HS-5 (cell line): Measurements from ENCODE around the gene GATA6.

Source experiments
- DNase-seq: peaks from one replicate; pipeline ENCODE4 v3.0.0-alpha.2; 2012; ENCODE audit warnings: low read depth

Gene GATA6

DNA sequence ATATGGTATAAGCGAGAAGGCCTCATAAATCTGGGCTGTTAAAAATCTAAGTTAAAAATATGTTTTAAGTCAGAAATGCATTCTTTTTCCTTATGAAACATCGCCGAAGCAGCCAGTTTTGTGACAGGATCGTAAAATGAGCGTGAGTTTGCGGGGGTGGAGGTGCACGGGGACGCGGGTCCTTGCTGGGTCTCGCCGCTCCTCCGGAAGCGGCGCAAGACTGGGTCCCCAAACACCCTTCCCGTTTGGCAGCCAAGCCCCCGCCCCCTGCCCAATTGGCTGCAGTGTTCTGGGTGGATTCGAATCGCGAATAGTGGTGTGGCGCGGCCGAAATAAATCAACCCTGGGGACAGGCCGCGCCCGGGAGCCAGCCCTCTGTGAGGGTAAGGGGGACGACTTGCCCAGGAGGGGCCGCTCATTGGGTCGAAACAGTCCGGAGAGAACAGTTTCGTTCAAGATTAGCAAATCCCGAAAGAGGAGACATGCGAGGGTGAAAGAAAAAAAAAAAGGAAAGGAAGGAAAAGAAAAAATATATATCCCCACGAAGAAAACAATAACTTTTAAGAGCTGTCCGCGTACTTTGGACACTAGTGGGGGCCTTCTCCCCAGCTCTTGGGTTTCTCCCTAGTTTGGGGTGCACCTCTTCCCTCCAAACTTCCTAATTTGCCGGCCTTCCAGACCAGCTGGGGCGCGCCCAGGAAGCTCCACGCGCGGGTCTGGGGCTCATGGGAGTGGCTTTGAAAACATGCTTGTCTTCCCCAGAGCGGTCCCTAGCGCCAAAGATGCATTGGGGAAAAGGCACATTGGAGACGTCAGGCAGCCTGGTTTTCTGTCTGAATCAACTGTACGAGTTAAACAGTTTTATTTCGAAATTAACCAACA lies 3.1 kb upstream of the GATA6 start:
- no peak for DNase-seq

DNA sequence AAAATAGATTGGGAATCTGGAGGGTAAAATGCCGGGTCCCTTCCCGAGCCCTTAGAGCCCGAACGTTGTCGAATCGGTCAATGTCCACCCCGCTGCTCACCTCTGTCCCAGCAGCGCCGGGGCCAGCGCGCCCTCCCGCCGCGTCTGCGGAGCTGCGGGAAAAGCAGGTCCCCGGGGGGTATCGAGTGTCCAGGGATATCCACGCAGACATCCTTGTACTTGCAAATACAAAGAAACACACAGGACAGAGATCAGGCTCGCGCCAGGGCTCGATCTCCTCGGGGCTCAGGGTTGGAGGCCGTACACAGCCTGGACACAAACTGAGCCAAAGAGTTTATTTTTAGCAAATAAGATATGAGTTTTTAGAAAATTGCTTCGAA lies 2.3 kb upstream of the GATA6 start:
- no peak for DNase-seq

DNA sequence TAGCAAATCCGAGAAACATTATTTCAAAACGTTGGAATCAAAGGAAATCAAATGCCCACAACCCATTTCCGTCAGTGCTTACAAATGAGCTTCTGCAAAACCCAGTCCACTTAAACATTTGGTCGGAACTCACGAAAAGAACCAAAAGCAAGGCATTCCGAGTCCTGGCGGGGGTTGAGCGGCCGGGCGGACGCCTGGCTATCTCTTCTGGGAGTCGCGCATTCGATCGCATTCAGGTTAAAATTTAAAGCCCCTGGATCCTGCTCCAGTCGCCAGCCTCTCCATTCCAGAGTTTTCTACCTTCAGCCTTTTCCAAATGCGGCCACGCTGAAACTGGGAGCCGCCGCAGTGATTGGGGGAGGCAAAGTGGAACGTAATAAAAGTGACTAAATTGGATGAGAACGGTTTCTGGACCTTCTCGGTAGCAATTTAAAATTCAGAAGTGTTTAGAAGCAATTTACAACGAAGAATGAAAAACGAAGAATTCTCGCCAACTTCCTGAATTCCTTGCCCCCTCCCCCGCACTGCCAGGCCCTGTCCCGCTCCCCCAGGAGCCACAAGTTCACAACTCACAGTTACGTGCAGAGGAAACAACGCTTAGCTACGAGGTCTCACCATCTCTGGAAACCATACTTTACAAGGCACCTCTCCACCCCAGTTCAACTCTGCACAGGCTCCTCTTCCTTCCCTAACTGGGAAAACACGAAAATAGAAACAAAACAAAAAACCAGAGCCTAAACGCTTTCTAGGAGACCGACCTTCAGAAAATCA lies 1.7 kb upstream of the GATA6 start:
- DNase-seq, result no peak

GRCh38 chr18:22168360-22168921 lies 948 bp upstream of the GATA6 start:
- DNase-seq, result no peak

GRCh38 chr18:22169889-22170420 lies 566 bp downstream of the GATA6 start:
- no peak for DNase-seq

DNA sequence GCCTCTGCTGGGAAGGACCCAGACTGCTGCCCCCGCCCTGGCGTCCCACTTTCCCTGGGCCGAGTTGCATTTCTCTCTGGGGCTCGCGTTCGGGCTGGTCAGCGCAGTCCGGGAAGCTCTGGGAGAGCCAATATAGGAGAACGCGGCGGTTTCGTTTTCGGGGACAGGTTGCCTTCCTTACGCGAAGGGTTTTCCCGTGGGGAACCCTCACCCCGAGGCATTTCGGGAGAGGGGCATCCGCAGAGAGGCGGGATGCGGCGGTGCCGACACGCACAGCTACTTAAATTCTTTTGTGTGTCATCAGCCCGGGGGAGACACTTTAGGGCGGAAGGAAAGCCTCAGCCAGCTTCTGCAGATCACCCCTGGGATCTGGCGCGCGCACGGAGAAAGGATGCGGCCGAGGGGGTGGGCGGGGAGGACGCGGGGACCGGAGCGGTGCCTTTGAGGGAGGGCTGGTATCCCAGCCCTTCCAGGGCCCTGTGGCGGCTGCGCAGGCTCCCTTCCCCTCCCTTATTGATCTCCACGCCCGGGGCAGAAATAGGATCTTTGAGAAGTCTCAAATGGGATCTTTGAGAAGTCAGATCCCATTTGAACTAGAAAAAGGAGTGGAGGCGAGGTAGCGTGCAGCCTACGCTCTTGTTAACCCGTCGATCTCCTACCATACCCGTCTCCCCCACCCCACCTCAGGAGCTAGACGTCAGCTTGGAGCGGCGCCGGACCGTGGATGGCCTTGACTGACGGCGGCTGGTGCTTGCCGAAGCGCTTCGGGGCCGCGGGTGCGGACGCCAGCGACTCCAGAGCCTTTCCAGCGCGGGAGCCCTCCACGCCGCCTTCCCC lies 1.2 kb downstream of the GATA6 start:
- no peak for DNase-seq

DNA sequence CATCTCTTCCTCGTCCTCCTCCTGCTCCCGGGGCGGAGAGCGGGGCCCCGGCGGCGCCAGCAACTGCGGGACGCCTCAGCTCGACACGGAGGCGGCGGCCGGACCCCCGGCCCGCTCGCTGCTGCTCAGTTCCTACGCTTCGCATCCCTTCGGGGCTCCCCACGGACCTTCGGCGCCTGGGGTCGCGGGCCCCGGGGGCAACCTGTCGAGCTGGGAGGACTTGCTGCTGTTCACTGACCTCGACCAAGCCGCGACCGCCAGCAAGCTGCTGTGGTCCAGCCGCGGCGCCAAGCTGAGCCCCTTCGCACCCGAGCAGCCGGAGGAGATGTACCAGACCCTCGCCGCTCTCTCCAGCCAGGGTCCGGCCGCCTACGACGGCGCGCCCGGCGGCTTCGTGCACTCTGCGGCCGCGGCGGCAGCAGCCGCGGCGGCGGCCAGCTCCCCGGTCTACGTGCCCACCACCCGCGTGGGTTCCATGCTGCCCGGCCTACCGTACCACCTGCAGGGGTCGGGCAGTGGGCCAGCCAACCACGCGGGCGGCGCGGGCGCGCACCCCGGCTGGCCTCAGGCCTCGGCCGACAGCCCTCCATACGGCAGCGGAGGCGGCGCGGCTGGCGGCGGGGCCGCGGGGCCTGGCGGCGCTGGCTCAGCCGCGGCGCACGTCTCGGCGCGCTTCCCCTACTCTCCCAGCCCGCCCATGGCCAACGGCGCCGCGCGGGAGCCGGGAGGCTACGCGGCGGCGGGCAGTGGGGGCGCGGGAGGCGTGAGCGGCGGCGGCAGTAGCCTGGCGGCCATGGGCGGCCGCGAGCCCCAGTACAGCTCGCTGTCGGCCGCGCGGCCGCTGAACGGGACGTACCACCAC lies 2.1 kb downstream of the GATA6 start:
- DNase-seq, result no peak

DNA sequence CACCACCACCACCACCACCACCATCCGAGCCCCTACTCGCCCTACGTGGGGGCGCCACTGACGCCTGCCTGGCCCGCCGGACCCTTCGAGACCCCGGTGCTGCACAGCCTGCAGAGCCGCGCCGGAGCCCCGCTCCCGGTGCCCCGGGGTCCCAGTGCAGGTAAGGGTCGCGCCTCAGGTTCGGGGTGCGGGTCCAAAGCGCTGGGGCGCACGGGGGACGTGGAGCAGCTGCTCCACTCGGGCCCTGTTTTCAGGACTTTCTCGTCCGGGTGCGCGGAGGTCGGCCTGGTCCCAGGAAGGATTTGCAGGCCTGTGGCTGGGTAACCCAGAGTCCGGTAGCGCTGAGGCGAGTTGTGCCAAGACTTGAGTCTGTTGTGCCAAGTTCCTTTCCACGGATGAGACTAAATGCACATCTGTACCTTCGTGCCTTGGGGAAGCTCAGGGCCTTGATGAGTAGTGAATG lies 2.8 kb downstream of the GATA6 start:
- DNase-seq, result no peak

GRCh38 chr18:22172594-22173049 lies 3.2 kb downstream of the GATA6 start:
- no peak for DNase-seq

DNA sequence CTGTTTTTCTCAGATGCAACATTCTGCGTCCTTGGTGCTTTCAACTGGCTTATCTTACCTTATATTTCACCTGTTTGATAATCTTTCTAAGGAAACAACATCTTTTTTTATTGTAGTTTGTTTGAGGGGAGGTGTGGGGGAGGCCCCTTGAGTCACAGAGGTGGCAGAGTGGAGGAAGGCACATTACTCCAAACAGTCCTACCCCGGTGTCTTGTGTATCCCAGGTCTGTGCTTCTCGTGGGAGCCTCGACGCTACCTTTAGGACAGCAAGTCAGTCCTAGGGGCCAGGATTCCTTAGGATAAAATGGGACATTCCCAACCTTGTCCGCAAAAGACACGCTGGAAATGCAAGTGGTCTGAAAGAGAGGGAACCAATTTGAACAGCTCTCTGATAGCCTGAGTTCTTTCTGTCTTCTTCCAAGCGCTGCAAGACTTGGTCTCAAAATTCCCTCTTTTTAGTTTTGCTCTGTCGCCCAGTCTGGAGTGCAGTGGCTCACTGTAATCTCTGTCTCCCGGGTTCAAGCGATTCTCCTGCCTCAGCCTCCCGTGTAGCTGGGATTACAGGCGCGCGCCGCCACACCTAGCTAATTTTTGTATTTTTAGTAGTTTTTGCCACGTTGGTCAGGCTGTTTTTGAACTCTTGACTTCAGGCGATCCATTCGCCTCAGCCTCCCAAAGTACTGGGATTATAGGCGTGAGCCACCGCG lies 4.0 kb downstream of the GATA6 start:
- no peak for DNase-seq

DNA sequence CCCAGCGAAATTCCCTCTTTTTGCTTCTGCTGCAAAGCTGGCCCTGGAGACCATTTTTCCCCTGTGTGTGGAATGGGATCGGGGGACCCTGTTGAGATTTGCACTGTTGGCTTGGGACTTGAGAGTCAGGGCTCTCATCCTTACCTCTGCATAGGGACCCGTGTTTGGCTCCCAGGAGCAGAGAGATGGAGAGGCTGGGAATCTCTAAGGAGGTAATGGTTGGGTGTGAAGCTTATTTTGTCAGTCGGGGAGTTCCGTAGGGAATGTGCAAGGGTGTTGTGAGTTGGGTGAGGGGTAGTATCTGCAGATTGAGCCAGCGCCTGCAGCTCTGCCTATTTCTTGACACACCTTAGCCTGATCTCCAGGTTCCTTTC lies 4.5 kb downstream of the GATA6 start:
- DNase-seq, result no peak

- no peak for DNase-seq
Measured at GRCh38 chr18:22174341-22175145, 5.2 kb downstream of the GATA6 start.

DNA sequence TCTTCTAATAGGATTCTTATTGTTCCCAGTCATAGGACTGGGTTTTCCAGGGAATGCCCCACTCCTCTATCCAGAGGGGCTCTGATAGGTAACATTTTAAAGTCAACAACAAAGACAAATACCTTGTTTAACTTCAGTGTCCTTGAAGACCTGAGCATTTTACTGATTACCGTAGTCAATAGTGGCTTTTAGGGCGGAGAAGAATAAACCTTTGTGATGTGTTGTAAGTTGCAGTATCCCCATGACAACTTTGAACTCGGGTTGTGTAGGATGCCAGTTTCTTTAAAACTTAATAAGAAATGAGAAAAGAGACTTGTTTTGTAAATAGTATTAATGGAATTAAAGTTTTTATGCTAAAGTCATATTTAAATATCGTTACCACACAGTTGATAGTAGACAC lies 6.0 kb downstream of the GATA6 start:
- DNase-seq, result no peak

DNA sequence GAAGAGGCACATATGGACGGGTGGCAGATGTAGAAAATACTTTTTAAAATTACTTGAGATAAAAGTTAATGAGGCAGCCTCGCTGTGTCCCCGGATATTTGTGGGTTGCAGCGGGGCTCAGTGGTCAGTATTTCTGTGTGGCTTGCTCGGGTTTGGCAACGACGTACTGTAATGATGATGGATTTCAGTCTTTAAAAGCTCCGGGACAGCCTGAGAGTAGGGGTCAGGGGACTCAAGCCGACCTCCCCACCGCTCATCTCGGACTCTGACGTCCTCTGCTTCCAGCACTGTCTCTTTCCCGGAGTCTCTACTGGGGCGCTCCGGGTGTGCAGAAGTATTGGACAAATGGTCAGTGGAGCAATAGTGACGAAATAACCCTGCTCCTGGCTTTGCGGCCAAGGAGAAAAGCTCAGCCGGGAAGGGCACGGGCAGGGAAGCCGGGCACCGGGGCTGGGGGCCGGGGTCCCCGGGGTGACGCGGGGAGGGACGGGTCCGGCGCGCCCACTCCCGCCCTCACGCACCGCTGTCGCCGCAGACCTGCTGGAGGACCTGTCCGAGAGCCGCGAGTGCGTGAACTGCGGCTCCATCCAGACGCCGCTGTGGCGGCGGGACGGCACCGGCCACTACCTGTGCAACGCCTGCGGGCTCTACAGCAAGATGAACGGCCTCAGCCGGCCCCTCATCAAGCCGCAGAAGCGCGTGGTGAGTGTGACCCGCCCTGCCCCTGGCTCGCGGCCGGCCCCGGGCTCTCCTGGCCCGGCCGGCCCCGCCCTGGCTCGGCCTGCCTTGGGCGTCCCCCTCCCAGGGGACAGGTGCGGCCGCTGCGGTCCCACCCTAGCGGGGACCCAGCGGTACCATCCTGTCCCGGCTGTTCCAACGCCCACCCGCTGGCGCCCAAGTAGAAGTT lies 7.3 kb downstream of the GATA6 start:
- no peak for DNase-seq

- no peak for DNase-seq
Measured at GRCh38 chr18:22177327-22177871, 8.0 kb downstream of the GATA6 start.

DNA sequence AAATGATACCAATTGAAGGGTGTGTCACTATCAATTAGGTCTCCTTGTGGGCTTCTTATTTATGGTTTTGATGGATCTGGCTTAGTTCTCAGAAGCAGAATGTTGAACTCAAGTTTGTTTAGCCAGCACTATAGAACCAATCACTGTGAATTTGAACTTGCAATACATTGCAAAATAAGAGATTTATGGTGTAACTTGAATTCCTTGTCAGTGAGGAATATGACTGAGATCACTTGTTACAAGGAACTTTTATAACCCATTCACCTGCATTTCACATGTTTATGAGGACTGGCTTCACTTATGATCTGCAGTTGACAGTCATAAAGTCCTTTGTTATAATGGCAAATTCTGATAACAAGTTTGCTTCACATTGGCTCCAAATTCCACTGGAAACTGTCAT lies 9.8 kb downstream of the GATA6 start:
- DNase-seq, result no peak

- no peak for DNase-seq
Measured at GRCh38 chr18:22179631-22180030, 10.2 kb downstream of the GATA6 start.

DNA sequence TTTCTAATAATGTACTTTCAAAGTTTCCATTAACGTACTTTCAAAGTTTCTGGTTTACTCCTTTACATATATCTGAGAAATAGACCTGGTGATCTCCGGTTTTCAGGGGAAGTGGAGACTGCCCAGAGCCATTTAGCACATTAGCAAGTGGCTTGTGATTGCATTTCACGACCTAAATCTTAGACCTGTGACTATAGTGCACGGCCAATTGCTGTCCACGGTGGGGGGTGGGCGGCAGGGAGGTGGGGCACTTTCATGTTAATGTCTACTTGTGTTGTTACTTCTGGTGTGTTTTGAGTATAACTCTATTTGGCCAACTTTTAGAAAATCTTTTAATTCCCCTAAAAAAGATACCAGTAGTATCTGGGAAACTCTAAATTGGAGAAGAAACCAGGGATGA lies 11.3 kb downstream of the GATA6 start:
- no peak for DNase-seq
